Measurements from ENCODE around the gene SULT2B1.
"Not testable (repeated sequence)": the region's sequence is repeated elsewhere in the genome, so short reads cannot be mapped to it uniquely, and the experiment has no call there.

Gene SULT2B1

DNA sequence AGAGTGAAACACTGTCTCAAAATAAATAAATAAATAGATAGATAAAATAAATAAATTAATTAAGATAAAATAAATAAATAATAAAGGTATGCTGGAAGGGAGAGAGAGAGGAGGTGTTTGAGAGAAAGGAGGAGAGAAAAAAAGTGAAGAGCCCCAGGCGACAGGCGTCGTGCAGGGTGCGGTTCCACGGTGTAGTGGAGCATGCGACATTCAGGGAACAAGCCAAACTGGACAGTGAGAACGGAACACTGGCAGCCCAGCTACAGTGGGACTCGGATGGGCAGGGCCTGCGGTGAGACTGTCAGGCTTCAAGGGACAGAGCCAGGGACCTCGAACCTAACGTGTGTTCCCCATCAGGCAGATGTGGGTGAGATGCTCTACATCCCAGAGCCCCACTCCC, 9.4 kb downstream of the SULT2B1 start:
- DNase-seq = no peak

DNA sequence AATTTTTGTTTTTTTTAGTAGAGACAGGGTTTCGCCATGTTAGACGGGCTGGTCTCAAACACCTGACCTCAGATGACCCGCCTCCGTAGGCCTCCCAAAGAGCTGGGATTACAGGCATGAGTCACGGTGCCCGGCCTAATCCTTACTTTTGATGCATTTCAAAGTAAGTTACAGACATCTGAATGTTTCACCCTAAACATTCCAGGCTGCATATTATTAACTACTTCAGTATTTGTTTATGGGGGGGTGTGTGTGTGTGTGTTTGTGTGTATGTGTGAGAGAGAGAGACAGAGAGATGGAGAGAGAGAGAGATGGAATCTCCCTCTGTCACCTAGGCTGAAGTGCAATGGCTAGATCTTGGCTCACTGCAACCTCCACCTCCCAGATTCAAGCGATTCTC, 13.1 kb downstream of the SULT2B1 start:
- DNase-seq = no peak

DNA sequence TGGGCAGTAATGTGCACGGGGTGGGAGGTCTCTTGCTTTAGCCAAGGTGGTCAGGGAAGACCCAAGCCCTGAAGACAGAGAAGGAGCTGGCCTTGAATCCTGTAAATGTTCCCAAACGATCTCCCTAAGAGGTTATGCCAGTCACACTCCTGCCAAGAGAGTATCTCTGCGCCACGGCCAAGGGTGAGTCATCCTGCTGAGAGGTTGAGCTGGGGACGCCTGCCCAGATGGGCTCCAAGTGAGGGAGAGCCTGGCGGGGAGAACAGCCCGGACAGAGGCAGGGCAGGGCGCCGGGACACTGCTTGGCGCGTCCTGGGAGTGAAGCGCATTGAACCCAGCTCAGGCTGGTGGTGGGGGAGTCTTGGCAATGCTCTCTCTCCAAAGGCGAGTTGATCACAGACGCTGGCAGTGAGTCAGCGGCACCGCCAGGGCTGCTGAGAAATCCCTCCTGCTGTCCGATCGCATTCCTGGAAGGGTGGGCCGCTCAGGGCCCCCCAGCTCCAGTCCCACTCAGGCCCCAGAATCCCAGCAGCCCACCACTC, 16.4 kb downstream of the SULT2B1 start:
- no peak for DNase-seq

DNA sequence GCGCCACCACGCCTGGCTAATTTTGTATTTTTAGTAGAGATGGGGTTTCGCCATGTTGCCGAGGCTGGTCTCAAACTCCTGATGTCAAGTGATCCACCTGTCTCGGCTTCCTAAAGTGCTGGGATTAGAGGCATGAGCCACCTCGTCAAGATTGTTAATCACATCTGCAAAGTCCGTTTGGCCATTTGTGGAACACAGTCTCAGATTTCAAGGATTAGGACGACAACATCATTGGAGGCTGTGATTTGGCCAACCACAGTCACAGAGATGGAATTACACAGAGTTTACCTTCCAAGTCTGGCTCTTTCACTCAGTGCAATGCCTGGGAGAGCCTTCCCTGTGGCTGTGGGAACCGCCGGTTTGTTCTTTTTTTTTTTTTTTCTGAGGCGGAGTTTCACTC, 17.8 kb downstream of the SULT2B1 start:
- no peak for DNase-seq

DNA sequence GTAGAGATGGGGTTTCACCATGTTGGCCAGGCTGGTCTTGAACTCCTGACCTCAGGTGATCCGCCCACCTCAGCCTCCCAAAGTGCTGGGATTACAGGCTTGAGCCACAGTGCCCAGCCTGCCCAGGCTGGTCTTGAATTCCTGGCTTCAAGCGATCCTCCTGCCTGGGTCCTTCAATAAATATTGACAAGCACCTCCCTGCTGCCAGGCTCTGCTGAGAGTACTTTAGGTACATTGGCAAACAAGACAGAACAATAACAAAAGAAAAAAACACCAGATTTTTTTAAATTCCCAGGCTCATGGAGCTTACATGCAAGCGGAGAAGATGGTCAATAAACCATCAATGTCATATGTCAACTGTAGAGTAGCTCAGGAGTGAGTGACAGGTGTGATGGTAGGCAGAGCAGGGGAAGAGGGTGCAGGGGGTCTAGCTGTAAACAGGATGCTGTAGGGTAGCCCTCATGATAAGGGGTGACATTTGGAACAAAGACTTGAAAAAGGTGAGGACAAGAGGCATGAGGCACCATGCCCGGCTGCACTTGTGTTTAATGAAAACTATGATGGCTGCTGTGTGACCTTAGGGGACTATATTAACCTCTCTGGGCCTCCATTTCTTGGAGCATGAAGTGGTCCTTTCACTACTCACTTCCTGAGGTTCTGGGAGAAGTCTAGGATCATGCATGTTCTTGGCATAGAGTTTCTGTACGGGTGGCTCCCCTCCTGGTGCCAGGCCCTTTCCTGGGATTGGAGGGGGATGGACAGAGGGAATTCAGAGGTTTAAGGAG, 19.6 kb downstream of the SULT2B1 start:
- DNase-seq = no peak

DNA sequence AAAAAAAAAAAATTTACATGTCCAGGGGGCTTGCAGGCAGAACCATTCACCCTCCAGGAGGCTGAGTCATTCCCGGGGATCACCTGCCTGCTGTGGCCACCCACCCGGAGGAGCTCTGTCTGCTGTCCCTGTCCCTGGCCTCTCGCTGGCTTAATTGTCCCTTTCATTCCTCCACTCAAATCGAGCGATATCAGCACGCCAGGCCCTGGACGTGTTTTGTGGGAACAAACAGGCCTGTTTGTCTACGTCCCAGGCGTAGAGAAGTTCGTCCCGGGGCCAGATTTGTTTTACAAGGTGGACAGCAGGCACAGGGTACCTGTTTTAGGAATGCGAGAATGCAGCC, 21.2 kb downstream of the SULT2B1 start:
- no peak for DNase-seq

DNA sequence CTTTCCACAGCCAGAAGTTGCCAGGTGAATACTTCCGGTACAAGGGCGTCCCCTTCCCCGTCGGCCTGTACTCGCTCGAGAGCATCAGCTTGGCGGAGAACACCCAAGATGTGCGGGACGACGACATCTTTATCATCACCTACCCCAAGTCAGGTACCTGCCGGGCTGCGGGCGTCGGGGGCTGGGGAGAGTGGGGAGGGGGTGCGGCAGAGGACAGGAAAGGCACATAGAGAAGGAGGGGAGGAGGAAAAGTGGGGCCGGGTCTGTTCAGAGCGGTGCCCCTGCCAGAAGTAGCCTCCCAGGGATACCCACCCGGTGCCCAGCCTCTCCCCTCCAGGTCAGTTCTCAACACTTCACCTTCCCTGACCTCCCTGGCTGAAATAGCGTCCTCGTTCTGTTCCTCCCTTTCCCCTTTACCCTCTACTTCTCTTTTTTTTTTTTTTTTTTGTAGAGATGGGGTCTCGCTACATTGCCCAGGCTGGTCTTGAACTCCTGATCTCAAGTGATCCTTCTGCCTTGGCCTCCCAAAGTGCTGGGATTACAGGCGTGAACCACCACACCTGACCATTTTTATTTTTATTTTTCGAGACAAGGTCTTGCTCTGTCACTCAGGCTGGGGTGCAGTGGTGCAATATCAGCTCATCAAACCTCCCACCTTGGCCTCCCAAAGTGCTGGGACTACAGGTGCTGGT, 24.1 kb downstream of the SULT2B1 start:
- no peak for DNase-seq

DNA sequence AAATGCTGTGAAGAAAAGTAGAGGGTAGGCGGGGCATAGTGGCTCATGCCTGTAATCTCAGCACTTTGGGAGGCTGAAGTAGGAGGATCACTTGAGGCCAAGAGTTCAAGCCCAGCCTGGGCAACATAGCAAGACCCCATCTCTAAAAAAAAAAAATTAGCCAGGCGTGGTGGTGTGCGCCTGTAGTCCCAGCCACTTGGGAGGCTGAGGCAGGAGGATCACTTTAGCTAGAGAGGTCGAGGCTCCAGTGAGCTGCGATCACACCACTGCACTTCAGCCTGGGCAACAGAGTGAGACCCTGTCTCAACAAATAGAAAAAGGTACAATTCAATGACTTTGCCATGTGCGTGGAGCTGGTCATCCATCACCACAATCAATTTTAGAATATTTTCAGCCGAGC, 25.9 kb downstream of the SULT2B1 start:
- DNase-seq = not testable (repeated sequence)

DNA sequence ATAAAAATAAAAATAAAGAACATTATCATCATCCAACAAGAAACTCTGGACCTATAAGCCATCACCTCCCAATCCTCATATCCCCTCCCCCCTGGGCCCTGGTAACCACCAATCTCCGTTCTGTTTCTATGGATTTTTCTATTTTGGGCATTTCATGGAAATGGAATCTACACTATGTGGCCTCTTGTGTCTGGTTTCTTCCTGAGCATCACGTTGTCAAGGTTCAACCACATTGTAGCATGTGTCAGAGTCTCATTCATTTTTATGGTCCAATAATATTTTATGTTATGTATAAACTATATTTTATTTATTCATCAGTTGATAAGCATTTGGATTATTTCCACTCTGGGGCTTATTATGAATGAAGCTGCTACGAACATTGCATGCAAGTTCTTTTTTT, 26.9 kb downstream of the SULT2B1 start:
- no peak for DNase-seq

DNA sequence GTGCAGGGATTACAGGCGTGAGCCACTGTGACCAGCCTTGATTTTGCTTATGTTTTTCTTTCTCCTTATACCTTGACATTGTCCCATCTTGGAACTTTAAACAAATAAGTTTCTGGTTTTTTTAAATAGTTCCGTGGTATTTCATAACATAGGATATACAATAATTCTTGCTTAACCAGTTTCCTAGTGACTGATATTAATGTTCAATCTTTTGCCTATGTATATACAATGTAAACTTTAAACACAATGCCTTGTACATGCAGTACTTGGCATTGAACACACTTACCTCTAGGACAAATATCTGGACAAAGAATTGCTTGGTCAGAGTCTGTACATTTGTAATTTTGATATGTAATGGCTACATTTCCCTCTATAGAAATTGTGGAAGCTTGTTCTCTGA, 30.2 kb downstream of the SULT2B1 start:
- no peak for DNase-seq

DNA sequence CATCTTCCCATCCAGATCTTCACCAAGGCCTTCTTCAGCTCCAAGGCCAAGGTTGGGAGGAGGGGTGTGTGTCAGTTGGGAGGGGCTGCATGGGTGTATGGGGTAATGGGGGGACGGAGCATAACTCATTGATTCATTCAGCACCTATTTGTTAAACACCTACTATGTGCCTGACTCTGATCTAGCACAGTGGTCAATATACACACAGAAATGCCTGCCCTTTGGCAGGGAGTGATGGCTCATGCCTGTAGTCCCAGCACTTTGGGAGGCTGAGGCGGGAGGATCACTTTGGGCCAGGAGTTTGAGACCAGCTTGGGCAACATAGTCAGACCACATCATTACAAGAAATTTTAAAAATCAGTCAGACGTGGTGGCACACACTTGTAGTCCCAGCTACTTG, 35.4 kb downstream of the SULT2B1 start:
- DNase-seq = no peak

DNA sequence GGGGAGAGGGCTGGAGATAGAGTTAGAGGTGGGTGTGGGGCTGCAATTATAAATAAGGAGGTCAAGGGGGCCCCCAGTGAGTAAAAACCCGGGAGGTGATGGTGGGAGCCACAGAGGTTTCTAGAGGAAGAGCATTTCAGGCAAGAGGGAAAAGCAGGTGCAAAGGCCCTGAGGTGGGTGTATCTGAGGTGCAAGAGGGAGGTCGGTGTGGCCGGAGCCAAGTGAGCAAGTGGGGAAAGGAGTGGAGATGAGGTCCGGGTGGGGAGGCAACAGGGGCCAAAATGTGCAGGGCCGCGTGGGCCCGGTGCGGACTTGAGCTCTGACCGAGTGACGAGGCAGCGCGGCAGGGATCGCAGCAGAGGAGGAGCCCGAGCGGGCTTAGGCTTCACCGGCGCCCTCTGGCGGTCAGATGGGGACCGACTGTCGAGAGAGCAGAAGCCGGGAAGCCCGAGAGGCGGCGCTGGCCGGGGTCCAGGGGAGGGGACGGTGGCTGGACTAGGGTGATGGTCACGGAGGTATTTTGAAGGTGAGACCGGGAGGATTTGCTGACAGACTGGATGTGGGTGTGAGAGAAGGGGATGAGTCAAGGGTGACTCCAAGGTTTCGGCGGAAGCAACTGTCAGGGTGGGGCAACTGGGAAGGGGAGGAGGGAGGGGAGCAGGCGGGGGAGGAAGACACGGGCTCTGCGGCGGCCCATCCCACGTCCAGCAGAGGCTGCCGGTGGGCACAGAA, 36.9 kb downstream of the SULT2B1 start:
- DNase-seq = peak; percentile 89 to 92

DNA sequence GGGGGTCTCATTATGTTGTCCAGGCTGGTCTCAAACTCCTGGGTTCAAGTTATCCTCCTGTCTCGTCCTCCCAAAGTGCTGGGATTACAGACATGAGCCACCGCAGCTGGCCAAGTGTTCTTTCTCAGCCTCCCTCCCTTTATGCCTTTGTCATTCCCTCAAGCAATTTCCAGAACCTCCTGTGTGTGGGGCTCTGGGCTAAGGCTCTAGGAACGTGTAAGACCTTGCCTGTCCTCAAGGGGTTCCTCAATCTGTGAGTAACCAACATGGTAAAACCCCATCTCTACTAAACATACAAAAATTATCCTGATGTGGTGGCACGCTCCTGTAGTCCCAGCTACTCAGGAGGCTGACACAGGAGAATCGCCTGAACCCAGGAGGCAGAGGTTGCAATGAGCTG, 39.0 kb downstream of the SULT2B1 start:
- no peak for DNase-seq

DNA sequence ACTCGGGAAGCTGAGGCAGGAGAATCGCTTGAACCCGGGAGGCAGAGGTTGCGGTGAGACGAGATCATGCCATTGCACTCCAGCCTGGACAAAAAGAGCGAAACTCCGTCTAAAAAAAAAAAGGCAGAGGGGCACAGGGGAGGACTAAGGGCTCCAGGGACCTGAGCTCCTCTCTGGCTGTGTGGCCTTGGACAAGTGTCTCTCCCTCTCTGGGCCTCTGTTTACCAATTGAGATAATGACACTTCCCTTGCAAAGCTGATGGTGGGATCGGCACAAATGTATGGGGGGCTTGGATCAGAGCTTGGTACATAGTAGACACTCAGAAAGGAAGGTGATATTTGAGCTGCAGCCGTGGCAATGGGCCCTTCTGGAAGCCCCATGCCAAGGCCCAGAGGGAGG, 43.2 kb downstream of the SULT2B1 start:
- no peak for DNase-seq

DNA sequence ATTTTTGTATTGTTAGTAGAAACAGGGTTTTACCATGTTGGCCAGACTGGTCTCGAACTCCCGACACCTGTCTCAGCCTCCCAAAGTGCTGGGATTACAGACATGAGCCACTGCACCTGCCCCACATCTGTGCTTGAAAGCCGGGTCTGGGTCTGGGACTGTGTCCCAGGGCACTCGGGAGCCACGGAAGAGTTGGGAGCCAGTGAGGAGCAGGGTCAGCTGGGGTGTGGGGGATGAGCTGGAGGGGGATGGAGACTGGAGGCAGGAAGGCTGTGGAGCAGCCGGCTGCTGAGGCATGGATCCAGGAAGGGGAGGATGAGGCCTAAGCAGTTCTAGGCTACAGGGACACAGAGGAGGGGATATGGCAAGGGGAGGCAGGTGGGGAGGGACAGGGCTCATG, 43.9 kb downstream of the SULT2B1 start:
- DNase-seq = no peak

DNA sequence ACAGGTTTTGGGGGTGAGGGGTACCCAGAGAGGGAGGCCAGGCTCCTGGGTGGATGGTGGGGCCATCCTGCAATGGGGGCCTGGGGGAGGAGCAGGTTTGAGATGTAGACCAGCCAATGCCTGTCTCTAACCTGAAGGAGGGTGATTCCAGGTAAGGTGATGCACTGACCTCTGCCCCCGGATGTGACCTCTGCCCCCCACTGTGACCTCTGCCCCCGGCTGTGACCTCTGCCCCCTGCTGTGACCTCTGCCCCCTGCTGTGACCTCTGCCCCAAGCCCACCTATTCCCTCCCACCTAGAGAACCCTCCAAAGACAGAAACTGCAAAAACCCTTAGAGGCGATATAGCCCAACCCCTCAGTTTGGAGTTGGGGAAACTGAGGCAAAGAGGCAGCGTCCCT, 44.3 kb downstream of the SULT2B1 start:
- DNase-seq = no peak

DNA sequence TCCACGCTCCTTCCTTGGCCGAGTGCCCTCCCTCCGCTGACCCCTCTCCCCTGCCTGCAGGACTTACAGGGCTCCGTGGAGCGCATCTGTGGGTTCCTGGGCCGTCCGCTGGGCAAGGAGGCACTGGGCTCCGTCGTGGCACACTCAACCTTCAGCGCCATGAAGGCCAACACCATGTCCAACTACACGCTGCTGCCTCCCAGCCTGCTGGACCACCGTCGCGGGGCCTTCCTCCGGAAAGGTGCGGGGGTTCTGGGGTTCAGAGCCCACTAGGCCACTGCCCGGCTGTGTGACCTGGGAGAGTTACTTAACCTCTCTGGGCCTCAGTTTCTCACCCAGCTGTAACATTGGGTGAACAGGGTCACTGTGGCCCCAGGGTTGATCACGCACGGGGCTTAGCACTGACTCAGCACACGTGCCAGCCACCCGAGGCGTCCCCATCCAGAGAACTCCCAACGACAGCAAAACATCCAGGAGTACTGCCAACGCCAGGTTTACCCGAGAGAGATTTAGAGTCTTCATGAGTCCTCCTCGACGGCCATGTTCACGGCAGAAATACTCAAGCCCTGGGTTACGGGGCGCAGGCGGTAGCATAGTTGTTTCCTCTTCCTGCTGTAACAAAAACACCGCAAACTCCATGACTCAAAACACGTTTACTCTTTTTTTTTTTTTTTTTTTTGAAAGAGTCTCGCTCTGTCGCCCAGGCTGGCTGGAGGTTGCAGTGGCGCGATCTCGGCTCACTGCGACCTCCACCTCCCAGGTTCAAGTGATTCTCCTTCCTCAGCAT, 44.9 kb downstream of the SULT2B1 start:
- DNase-seq = peak in 1 of 2 donors; percentile 48

DNA sequence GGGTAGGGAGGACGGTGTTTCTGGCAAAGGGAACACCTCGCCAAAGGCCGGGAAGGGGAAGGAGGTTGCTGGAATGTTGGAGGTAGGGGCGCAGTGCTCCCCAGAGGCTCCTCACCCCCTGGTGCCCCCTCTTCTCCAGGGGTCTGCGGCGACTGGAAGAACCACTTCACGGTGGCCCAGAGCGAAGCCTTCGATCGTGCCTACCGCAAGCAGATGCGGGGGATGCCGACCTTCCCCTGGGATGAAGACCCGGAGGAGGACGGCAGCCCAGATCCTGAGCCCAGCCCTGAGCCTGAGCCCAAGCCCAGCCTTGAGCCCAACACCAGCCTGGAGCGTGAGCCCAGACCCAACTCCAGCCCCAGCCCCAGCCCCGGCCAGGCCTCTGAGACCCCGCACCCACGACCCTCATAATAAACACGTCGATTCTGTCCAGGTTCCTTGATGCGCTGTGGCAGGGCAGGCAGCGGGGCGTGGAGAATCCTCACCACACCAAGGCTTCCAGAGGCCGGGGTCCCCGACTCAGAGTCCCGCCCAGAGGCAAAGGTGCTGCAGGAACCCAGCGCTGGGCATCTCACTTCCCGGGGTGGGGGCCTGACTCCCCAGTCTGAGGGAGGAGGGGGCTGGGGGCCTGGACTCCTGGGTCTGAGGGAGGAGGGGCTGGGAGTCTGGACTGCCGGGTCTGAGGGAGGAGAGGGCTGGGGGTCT, 47.2 kb downstream of the SULT2B1 start:
- DNase-seq = no peak

DNA sequence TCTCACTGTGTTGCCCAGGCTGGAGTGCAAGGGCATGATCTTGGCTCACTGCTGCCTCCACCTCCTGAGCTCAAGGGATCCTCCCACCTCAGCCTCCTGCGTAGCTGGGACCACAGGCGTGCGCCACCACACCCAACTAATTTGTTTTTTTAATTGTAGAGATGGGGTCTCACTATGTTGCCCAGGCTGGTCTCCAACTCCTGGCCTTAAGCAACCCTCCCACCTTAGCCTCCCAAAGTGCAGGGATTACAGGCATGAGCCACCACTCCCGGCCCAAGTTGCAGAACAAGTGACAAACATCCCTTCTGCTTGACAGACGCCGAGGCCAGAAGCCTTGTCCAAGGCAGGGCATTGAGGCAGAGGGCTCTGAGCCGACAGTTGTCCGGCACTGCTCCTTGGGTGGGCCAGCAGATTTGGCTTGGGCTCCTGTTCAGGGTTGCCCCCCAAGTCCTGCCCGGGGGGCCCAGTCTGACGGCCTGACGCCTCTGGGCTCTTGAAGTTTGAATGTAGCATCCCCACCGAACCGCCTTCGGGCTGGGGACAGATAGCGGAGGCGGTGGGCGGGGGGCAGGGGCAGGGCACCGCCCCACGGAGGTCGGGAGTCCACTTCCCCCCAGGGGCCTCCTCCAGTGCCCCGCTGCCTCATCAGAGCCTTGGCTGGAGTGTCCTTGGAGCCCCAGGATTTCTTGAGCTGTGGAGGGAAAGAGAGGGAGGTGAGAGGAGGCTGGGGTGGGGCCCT, 48.9 kb downstream of the SULT2B1 start:
- DNase-seq = no peak

DNA sequence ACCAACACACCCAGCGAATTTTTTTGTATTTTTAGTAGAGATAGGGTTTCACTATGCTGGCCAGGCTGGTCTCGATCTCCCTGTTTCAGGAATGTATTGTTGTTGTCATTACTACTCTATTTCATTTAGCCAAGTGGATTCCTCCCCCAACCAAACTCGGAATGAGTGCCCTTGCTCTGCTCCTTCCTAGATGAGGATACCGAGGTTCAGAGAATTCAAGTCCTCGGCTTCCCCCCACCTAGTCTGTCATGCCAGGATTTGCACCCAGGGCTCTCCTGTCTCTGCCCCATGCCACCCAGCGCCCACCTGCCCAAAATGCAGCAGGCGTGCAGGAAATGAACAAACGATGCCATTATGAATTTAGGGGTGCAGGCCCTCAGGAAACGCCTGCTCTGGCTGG, 51.0 kb downstream of the SULT2B1 start:
- DNase-seq = no peak

DNA sequence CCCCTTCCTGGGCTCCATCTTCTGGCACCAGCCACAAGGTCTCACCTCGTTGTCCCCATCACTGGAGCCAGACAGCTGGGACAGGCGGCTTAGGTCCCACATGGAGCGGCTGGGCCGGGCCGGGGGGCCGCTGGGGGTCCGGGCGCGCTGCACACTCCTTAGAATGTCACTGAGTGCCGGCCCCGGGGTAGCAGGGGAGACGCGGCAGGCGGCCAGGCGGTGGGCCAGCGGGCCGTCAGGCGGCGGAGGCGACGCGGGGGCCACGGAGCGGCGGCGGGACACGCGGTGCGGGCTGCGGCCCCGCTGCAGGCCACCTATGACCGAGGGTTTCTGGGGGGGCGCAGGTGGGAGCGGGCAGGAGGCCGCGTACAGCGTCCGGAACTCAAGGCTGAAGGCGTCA, 51.5 kb downstream of the SULT2B1 start:
- DNase-seq = no peak

DNA sequence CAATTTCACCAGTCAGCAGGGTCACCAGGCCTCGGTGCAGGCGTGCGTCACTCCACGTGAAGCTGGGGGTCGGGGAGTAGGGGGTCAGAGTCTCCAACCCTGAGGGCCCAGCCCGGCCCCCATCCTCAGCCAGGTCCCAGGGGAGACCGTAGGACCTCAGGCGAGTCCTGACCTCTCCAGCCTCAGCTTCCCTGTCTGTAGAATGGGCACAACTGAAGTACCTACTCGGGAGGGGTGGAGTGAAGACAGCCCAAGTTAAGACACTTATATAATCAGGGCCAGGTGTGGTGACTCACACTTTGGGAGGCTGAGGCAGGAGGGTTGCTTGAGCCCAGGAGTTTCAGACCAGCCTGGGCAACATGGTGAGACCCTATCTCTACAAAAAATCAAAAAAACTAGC, 51.9 kb downstream of the SULT2B1 start:
- DNase-seq = no peak
